CD4-positive, alpha-beta T cell treated with Interleukin-4 for 1 hour (primary cell): ENCODE results near the gene FIS1.
"Not testable (repeated sequence)": the region's sequence is repeated elsewhere in the genome, so short reads cannot be mapped to it uniquely, and the experiment has no call there.

ENCODE experiments used
- DNase-seq, 2 donors: peaks; one replicate each; pipeline ENCODE4 v3.0.0-alpha.2; 2020 to 2022

Gene FIS1

GRCh38 chr7:101244375-101245146 is at the start of gene FIS1:
Gene FIS1 (minus strand): TSS chr7:101245081. CDS start chr7:101245004, 77 bp downstream.
- DNase-seq: peak; percentile 92

DNA sequence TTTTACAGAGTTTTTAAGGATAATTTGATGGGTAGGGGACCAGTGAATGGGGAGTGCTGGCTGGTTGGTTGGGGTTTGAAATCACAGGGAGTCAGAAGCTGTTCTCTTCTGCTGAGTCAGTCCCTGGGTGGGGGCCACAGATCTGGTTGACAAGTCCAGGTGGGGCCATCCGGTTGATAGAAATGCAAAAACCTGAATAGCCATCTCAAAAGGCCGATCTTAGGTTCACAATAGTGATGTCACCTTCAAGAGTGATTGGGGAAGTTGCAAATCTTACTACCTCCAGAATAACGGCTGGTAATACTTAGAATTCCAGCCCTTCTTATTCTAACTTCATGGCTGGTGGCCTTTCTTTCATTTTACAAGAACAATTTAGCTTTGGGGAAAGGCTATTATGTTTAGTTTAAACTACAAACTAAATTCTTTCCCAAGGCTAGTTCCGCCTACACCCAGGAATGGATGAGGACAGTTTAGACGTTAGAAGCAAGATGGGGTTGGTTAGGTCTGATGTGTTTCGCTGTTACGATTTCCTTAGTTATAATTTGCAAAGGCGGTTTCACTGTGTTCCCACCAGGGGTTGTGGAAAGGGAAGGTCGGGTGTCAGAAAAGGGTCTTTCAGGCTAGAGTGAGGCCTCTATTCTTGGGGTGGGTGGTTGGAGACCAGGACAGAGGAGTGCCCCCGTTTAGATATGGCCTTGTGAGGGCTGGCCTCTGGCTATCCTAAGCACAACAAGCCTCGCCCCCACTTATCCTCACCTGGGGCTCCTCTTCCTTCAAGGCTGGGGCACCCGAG is 49.4 kb upstream of the FIS1 start:
- no peak for DNase-seq

- not testable (repeated sequence) for DNase-seq
Measured at GRCh38 chr7:101293069-101294021, 48.5 kb upstream of the FIS1 start.

DNA sequence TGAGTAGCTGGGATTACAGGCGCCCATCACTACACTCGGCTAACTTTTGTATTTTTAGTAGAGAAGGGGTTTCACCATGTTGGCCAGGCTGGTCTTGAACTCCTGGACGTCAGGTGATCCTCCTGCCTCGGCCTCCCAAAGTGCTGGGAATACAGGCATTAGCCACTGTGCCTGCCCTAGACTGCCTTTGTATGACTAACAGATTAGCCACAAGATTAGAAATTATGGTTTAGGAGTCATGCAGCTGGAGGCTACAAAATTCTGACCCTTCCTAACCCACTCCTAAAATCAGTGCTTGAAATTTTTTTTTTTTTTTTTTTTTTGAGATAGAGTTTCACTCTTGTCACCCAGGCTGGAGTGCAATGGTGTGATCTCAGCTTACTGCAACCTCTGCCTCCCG is 47.7 kb upstream of the FIS1 start:
- not testable (repeated sequence) for DNase-seq

GRCh38 chr7:101290186-101291037 is 45.5 kb upstream of the FIS1 start:
- peak; percentile 46 to 59 for DNase-seq

DNA sequence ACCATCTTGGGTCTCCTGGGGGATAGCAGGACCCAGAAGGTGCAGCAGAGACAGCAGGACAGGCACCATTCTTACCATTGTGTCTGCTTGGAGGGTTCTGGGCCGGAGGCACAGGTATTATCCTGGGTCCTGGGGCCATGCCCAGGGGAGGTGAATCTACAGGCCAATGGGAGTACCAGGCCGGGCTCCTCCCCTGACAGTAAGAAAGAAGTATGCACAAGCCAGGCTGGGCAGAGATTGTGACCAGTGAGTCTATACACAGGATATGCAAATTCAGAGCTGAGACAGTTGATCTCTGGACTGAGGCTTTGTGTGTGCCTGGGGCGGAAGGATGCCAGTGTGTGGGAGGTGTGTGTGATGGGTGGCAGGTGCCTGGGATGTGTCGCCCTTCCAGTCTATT is 44.8 kb upstream of the FIS1 start:
- not testable (repeated sequence) for DNase-seq

DNA sequence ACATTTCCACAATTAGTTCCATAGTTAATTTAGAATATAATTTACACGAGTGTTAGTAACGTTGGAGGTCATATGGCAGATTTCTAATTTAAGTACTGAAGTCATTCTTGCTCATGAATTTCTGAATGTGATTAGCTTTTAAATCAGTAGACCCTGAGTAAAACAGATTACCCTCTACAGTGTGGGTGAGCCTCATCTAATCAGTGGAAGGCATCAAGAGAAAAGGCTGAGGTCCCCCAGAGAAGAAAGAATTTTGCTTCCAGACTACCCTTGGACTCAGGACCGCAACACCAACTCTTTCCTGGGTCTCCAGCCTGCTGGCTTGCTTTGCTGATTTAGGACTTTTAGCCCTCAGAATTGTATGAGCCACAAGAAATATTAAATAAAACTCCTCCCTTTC is 43.6 kb upstream of the FIS1 start:
- DNase-seq: no peak

- DNase-seq: no peak
Measured at GRCh38 chr7:101287032-101287431, 42.2 kb upstream of the FIS1 start.

- not testable (repeated sequence) for DNase-seq
Measured at GRCh38 chr7:101285880-101286279, 41.0 kb upstream of the FIS1 start.

- DNase-seq: no peak
Measured at GRCh38 chr7:101285171-101285570, 40.3 kb upstream of the FIS1 start.

DNA sequence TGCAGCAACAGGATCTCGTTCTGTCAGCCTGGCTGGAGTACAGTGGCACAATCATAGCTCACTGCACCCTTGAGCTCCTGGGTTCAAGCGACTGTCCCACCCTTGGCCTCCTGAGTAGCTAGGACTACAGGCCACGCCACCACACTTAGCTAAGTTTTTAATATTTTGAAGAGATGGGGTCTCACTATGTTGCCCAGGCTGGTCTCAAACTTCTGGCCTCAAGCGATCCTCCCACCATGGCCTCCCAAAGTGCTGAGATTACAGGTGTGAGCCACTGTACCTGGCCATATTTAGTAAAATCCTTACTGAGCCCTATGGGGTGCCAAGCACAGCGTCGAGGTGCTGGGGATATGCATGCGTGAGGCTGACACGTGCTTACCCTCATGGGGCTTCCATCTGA is 36.0 kb upstream of the FIS1 start:
- not testable (repeated sequence) for DNase-seq

GRCh38 chr7:101278461-101279292 is 33.8 kb upstream of the FIS1 start:
- DNase-seq: no peak

GRCh38 chr7:101277155-101277554 is 32.3 kb upstream of the FIS1 start:
- no peak for DNase-seq

DNA sequence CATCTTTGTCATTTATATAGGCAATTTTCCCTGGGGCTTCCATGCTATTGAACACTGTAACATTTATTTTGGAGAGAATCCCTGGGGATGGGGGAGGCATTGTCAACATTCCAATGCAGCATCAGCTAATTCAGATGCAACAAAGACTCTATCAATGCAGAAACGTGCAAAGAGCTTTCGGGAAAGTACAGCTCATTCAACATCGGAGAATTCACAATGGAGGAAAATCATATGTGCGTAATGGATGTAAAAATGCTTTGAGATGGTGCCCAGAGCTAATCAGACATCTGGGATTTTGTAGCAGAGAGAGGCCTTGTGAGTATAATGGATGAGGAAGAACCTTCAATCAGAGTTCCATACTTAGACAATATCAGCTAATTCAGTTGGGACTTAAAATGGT is 28.3 kb upstream of the FIS1 start:
- no peak for DNase-seq

DNA sequence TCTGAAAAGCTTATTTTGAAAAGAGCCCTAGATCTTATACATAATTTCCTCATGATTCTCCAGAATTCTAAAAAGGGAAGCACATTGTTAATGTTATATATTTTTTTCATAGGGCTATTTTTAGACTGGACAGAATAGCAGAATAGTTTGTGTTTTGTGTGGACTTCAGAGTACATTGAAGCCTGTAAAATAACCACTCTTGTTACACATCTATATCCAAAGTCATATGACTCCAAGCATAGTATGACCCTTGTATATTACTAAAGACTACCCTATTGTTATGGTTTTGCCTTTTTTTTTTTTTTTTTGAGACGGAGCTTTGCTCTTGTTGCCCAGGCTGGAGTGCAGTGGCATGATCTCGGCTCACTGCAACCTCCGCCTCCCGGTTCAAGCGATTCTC is 26.1 kb upstream of the FIS1 start:
- no peak for DNase-seq

DNA sequence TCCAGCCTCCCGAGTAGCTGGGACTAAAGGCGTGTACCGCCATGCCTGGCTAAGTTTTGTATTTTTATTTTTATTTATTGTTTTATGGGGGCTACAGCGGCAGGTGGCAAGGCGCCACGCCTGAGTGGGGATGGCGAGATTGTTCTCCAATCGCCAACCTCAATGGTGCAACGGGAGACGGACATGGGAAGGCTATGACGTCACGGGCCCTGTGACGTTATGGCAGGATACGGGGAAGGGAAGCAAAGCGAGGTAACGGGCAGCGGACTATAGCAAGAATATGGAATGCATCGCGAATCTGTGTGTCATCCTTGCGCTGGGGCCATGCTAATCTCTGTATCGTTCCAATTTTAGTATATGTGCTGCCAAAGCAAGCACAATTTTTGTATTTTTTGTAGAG is 24.8 kb upstream of the FIS1 start:
- DNase-seq: no peak

DNA sequence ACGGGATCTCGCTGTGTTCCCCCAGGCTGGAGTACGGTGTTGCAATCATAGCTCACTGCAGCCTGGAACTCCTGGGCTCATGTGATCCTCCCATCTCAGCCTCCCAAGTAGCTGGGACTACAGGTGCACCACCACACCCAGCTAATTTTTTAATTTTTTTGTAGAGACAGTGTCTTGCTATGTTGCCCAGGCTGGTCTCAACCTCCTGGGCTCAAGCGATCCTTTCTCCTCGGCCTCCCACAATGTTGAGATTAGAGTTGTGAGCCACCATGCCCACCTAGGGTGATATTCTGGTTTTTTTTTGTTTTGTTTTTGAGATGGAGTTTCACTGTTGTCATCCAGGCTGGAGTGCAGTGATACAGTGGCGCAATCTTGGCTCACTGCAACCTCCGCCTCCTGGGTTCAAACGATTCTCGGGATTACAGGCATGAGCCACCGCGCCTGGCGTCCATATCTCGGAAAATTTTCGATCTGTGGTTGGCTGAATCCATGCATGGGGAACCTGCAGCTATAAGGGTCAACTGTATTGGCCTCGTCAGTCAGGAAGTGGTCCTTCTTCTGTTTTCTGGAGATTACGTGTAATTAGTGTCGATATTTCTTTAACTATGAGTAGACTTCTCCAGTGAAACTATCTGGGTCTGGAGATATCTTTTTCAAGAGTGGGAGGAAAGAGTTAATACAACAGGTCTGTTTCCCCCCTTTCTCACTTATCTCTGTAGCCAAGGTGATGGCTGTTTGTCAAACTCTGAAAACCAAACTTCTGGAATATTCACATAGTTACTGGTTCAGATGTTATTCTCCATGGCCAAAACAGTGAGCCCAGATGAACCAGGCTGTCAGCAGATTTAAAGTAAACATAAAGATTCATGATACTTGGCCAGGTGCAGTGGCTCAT is 21.0 kb upstream of the FIS1 start:
- DNase-seq: no peak

- DNase-seq: not testable (repeated sequence)
Measured at GRCh38 chr7:101264102-101264706, 19.3 kb upstream of the FIS1 start.

- DNase-seq: no peak
Measured at GRCh38 chr7:101258243-101258731, 13.4 kb upstream of the FIS1 start.
